Measurements from ENCODE around the gene RNF144B.

GRCh38 chr6:18383441-18383840 lies 3.7 kb upstream of the RNF144B start:
- no peak for TF ChIP-seq CTCF (conservative IDR thresholded peaks at IDR 0.05; ENCODE audit: low read depth in 2 of 2)
- no peak for TF ChIP-seq ETS1 (IDR thresholded peaks at IDR 0.05)
- no peak for TF ChIP-seq ZNF114 (CRISPR knock-in tag; IDR thresholded peaks at IDR 0.05)
- no peak for TF ChIP-seq ZNF331 (CRISPR knock-in tag; IDR thresholded peaks at IDR 0.05; ENCODE audit: low read depth)
- no peak for TF ChIP-seq EZH2 (IDR thresholded peaks at IDR 0.05; ENCODE audit: low read depth, unreplicated experiment)
- TF ChIP-seq CREB1 (CRISPR knock-in tag; IDR thresholded peaks at IDR 0.05; ENCODE audit: low read depth), result no peak
- TF ChIP-seq POLR2AphosphoS5 (IDR thresholded peaks at IDR 0.05; ENCODE audit: low read depth), result no peak
- no peak for TF ChIP-seq JUNB (IDR thresholded peaks at IDR 0.05; ENCODE audit: unreplicated experiment)
